H54 (cell line): ENCODE results near the gene SCT.

Source experiments
- DNase-seq: peaks from one replicate; pipeline ENCODE4 v3.0.0; 2011; ENCODE audit warnings: low spot score, mixed read lengths; ENCODE audit not compliant: insufficient read length
- FAIRE-seq: peaks from 3 replicates; lab custom pipeline; 2011; peaks lifted over from hg19 to GRCh38; lab: Jason Lieb, UNC
- POLR2A ChIP-seq: IDR thresholded peaks from 2 replicates; pipeline ENCODE4 v1.6.1; 2011; ENCODE audit warnings: low read depth, mild to moderate bottlenecking, low read length

Gene SCT

DNA sequence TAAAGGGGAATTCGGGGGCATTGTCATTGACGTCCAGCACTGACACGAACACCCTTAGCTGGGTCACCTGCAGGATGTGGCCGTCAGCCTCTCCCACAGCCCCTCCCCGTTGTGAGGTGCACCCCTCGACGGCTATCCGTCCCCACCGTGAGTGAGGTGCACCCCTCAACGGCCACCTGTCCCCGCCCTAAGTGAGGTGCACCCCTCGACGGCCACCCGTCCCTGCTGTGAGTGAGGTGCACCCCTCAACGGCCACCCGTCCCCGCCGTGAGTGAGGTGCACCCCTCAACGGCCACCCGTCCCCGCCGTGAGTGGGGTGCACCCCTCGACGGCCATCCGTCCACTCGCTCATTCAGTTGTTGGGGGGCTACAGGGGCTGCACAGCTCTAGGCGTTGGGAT lies 5.1 kb downstream of the SCT start:
- no peak for TF ChIP-seq POLR2A

GRCh38 chr11:620935-621814 lies 5.8 kb downstream of the SCT start:
- DNase-seq (no peak), FAIRE-seq (no peak)
- TF ChIP-seq POLR2A: no peak

More for the DNA sequence above, 5.1 kb downstream of the SCT start:
- no peak for FAIRE-seq
- DNase-seq: no peak

DNA sequence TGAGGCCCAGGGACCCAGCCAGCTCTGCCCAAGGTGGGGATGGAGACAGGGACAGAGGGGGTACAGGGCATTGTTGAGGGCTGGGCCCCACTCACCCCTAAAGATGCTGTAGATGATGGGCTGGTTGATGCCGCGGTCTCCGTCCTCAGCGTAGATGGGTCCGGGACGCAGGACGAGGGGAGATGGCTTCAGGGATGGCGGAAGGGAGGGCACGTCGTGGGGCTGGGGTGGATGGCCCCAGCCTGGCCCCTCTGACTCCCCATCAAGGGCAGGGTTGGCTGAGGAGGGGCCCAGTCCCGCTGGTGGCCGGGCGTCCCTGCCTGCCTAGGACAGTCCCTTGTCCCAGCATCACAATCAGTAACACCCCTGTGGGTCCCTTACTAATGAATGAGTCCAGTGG lies 6.8 kb downstream of the SCT start:
- FAIRE-seq: no peak
- TF ChIP-seq POLR2A: no peak
- DNase-seq: no peak

DNA sequence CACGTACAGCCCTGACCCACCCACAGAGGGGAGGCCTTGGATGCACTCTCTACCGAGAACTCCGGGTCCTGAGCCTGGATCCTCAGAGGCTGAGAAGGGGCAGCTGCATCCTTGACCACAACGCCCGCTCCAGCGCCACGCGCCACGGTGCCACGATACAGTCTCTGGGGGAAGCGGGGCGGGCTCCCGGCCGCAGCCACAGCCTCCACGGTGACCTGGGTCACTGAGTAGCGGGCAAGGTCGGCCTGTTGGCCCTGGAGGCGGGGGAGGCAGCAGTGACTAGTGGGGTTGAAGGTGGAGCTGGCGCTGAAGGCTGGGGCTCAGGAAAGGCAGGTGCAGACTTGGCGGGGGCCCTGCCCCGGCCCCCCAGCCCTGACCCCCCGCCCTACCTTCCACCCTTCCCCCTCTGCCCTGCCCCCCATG lies 7.3 kb downstream of the SCT start:
- no peak for FAIRE-seq

GRCh38 chr11:618856-619627 lies 7.9 kb downstream of the SCT start:
- TF ChIP-seq POLR2A: no peak
- FAIRE-seq (no peak), DNase-seq (no peak)

More for the DNA sequence above, 7.3 kb downstream of the SCT start:
- DNase-seq: no peak
- TF ChIP-seq POLR2A: no peak

DNA sequence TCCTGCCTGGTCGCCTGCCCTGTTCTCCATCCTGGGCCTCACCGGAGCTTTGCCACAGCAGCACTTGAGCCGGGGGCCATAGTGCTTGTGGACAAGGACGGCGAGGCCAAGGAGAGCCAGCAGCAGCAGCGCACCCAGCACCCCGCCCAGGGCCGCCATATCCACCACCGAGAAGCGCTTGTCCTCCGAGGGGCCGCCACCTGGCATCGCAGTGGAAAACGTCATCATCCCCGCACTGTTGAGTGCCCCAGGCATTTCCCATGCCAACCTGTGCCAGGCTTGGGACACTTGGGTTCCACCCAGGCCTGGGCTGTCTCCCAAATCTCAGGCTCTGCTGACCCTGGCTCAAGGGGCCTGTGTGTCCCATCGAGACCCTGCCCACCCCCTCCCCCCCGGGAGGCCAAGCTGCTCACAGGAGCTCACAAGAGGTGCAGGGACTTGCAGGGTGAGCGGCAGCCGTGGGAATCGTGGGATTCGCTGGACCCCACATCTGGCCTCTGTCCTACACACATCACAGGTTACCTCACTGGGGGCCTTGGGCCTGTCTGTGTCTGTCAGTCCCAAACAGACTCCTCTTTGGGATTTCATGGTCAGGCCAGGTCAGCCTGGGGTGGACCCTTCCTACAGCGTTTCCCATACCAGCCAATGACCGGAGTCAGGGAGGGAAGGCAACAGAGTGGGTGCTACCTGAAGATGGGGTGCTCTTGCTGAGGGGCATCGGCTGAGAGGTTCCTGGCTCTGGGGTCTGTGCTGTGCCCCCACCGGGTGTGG lies 8.9 kb downstream of the SCT start:
- DNase-seq (no peak), FAIRE-seq (no peak)
- TF ChIP-seq POLR2A: no peak

DNA sequence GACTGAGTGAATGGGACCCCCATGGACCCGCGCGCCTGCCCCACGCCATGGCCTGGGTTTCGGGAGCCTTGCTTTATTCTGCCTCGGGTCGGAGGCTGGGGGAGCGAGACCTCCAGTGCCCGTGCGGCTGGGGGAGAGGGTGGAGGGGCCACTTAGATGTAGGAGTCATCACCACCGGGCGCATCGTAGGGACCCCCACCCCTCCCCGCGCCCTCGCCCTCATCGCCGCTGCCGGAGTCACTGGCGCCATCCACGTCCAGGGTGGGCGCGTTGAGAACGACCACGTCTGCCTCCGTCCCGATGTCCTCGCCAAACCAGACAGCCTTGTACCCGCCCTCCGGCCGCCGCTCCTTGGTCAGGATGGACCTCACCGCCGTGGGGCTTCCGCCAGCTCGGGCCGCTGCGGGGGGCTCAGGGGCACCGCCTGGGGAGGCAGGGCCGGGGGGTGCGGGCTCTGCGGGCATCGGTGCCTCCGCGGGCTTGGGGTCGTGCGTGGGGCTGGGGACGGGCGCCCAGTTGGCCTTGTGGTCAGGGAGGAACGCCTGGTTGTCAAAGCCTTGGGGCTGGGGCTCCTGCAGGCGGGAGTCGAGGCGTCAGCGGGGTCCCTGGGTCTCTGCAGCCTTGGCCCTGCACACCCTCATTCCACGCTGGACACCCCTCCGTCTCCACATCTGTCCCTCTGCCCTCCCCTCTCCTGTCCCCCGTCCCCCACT lies 9.6 kb downstream of the SCT start:
- no peak for TF ChIP-seq POLR2A
- FAIRE-seq: no peak
- no peak for DNase-seq

GRCh38 chr11:616320-617198 lies 10.4 kb downstream of the SCT start:
- no peak for TF ChIP-seq POLR2A
- DNase-seq: no peak
- FAIRE-seq: no peak

GRCh38 chr11:615504-616319 lies 11.3 kb downstream of the SCT start, which contains the start of gene IRF7:
IRF7 (minus strand) TSS chr11:615950; CDS start chr11:615364, 586 bp downstream.
- peak; percentile 97 for DNase-seq
- peak; percentile 49 for TF ChIP-seq POLR2A
- no peak for FAIRE-seq

DNA sequence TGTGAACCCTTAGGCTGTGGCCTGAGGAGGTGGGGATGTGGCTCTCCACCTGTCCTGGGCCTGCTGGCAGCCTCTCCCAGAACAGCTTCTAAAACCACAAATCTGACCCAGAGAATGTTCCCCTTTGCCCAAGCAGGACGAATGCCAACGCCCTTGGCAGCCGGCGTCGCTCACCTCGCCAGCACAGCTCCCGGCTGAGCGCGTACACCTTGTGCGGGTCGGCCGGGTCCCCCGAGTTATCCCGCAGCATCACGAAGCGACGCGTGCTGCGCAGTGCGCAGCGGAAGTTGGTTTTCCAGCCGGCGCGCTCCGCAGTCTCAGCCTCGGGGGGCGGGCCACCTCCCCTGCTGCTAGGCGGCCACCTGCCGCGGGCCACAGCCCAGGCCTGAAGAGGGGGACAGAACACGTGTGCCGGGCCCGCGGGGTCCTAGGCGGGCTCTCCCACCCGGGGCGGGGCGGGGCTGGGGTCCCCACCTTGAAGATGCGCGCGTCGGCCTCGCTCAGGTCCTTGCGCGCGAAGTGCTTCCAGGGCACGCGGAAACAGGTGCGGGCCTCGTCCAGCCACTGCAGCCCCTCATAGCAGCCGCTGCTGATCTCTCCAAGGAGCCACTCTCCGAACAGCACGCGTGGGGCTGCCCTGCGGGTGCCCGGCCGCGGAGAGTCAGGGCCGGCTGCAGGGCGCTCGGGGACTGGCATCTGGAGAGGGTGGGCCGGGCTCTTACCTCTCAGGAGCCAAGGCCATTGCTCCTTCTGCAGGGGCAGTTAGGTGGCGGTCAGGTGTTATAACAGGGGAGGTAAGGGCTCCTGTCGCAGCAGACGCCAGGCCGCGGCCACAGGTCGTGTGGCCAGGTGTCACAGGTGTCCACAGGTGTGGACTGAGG lies 12.1 kb downstream of the SCT start:
- DNase-seq: no peak
- FAIRE-seq: no peak

DNA sequence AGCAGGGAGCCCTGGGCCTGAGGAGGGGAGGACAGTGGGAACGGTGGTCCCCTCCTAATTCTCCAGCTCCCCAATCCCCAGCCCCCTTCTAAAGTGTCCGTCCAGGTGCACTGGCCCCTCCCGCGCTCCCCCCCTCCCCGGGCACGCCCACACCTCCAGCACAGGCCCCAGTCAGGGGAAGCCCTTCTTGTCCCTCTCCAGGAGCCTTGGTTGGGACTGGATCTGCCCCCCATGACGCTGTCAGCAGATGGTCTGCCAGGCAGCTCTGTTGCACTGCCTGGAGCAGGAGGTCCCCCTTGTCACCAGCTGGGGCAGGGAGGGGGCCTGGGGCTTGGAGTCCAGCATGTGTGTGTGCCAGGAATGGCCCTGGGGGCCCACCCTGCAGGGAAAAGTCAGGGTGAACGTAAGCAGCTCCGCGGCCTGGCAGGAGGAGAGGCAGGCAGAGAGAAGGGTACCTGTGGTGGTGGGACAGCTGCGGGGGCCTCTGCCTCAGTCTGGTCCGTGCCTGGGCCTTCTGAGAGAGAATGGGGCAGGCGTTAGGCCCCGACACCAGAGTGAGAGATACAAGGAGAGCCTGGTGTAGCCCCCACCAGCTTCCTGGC lies 12.9 kb downstream of the SCT start:
- no peak for TF ChIP-seq POLR2A
- DNase-seq: no peak
- no peak for FAIRE-seq

More for the DNA sequence above, 12.1 kb downstream of the SCT start:
- no peak for TF ChIP-seq POLR2A
